ENCODE measurements around the gene EBF3.
A peak's percentile ranks its signal among the peaks of the same experiment; 100 is the strongest.

The EBF3 gene

DNA sequence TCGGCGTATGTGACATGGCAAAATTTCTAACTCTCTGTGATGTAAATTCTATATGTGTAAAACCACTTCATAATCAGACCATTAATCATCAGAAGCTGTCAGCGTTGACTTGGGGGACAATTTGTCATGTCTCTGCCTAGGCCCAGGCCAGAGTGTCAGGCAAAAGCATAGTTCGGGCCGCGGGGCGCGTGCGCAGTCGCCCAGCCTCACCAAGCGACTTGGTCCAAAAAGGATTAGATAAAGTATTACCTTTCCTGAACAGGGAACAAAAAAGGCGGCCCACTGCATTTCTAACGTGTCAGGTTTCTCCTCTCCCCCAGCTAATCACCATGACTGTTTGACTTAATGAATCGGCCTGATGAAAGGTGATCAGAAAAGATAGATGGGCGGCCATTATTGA lies 114.2 kb downstream of the EBF3 start:
- no peak for DNase-seq

DNA sequence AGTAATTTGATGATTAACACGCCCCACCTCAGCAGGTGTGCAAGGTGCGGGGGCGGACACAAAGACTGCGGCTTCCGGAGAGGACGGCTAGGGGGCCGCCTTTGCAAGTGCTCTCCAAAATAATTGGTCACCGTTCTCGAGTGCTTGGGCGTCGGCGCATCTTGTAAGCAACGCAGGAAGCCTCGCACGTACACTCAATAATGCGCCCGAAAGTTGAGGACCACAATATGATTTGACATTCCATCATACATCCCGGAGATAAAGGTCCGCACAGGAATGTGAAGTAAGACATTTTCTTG lies 114.7 kb downstream of the EBF3 start:
- peak; percentile 78 for DNase-seq

DNA sequence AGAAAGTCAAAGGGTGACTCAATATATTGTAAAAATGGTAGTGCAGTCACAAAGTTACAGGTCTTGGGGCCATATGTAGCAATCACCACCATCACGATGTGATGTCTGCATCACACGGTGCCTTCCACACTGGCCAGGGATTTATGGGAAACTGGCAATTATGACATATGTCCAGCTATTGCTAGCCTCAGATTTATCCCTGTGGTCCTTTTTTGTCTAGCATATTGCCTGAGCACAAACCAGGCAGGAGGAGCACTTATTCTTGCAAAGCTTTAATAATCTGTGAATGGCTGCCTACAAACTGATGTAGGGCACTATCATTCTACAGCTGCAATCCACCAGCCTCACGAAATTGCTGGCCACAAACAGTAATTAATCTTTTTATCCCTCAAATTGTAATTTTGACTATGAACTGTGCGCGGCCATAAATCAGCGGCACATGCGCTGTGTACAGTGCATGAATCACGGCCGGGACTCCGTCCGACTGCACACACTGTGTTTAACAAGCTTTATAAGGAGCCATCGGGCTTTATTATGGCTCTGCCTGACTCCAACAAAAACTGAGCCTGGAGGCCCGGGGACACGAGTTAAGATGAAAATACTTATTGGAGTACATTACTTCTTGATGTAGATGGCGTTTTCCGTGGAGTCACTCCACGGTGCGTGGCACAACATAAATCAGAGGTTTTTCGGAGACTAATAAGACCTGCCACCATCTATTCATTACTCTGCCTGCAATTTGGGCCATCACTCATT lies 115.2 kb downstream of the EBF3 start:
- peak; percentile 79 for DNase-seq

DNA sequence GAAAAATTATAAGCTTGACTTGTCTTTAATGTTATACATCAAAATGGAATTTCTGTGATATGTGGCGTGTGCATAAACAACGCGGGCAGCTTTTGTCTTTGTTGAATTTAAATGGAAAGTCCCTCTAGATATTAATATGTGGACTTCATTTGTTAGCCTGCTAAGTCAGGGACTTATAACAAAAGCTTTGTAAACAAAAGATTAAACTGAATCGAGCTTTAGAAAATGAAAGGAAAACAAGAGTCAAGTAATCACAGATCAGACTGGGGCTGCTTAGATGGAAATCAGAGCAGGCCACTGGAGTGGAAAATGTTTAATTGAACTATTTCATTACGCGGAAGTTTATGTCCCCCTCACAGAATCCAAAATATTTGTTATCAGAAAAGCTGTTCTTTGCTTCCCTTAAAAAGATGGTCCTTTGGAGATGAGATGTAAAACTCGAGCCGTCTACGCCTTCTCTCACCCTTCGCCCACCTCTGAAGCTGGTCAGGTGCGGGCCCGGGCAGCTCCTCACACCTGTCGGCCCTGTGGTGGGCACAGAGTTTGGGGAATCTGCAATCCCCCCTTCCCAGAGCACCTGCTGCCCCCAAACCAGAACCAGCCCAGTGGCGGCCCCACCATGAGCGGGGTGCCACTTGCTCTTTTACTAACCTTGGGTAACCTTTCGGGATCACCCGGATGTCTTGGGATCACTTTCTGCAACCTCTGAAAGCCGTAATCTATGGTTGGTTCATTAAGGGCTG lies 116.2 kb downstream of the EBF3 start:
- DNase-seq, result no peak

DNA sequence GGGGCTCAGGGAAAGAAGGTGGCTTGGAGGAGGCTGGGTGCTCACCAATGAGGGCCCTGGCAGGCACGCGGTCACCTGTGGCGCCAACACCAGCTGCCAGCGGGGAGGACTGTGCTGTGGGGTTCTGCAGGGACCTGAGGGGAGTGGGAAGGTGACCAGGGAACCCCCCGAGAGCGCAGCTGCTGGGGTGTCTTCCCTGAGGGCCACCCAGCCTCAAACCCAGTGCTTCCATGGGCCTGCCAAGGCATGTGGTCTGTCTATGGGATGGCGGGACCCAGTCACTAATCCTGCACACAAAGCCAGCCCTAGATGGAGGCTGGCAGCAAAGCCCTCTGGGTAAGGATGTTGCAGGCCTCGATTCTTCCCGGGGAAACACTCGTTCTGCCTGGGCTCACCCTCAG lies 117.1 kb downstream of the EBF3 start:
- DNase-seq, result no peak

DNA sequence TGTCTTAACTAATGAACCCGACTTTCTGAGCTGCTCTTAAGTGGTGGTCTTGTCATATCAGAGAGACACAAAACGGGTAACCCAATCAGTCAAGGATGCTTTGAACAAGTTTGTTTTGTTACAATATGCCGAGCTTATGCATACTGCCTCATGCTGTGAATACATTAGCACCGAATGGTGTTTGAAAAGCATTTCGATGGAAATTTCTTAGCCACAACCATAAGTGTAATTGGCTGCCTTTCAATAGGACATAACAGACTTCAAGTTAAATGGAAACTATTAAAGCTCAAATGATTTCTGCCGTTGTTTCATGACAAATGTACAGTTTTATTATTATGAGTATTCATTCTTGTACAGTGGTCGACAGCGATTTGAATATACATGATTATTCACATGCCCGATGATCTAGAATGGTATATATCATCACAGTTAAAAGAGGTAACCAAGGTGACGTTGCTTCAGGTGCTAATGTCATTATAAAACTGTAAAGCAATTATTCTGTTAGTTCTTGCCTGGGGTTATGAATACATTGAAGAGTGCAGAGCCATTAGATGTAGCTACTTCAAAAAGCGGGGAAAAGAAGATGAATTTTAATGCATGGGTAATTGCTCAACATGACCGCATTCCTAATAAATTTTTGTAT lies 118.8 kb downstream of the EBF3 start:
- DNase-seq, result peak; percentile 78

DNA sequence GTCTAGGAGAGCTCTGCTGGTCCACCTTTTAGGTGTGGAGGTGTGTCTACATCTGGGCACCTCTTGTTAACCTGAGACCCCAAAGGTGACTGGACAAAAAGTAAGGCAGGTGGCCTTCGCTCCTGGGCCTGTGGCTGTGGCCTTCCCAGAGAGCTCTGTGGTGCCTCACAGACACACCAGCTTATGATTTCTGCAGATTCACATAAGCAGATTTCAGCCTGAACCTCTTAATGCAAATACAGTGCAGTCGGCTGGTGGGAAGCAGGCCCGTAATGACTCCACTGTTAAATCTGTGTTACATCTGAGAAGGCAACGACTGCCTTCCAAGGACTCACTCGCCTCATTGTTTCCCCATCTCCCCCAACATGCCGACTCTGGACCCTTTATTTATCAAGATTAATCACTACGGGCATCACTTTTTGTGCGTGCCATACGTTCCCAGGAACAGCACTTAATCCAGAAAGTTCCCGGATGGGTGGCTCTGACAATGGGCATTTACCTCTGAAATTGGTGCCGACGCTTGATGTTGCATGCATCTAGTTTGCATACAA lies 119.8 kb downstream of the EBF3 start:
- DNase-seq, result no peak

DNA sequence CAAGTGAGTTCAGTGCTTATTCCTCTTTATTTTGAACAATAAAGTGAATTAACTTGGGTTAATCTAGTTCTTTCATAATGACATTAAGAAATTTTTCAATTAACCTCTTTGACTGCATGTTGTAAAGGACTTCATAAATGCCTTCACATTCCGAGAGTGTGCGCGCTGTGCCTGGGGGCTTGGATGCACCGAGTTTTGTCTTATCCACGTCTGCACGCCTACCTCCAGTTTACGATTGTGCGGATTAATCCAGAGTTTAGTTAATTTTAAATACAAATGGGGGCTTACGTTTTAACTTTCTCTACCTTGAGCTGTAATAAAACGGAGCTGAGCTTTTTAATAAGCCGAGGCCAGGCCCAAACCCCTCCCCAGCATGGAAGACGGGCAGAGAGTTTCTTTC lies 120.4 kb downstream of the EBF3 start:
- DNase-seq, result no peak

DNA sequence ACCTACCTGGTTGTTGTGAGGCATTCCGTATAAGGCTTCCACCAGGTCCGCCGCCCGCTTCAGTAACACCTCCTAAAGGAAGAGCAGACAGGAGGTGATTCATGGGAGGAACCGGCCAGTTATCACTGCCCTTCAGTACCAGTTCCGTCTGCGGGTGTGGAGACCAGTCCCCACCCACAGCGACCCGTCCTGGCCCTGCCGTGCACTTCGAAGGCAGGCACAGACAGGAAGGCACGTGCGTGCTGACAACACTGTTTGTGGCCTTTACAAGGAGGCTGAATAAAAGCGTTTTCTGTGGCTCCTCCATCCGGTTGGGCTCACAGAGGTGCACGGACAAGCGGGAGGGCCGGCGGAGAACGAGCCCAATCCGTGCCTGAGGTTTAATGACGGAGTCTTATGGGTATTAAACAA lies 120.9 kb downstream of the EBF3 start:
- DNase-seq, result no peak

DNA sequence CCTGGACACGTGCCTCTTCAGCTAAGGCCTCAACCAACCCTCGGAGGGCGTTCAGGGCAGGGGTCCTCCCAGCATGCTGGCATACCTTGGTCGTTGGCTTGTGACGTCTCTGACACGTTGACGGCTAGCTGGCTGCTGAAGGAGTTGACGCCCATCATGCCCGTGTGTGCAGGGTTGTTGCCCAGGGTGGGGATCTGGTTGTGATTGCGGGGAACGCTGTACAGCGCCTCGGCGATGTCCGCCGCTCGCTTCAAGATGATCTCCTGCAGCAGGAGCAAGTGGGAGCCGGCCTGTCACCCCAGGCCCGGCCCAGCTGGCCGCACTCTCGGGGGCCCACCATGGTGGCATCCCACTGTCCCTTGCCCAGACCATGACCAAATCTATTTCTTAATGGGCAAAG lies 122.0 kb downstream of the EBF3 start:
- DNase-seq, result no peak

DNA sequence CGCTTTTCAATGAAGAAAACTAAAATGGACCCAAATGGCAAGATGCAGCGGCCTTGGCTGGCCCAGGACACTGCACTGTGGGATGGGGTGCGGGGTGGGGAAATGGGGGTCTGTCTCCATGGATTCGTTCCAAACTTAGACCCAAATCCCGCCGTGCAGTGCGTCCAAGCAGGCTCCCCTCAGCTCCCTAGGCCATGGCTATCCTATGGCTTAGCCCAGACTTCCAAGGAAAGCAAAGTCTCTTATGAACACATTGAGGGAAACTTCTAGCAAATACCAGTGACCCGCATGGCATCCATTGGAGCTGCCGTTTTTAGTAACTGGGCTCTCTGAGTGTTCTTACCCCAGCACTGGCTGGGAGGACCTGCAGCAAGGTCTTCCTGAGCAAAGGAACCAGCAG lies 122.5 kb downstream of the EBF3 start:
- DNase-seq, result no peak

DNA sequence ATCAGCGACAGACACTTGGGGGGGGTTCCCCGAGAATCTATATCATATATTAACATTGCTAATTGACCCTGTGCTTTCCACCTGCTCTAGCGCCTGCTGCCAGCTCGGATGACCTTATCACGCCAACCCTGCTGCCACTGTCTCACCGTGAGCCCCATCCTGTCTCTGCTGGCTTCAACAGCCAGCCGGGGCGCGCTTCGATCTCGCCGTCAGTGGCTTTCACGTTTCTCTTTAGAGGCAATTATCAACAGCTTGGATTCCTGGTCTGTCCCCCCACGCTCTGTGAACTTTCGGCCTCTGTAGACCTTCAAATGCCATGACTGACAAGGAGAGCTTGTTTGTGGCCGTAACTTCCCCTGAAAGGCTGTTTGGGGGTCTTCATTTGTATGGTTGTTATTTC lies 123.0 kb downstream of the EBF3 start:
- DNase-seq, result no peak

DNA sequence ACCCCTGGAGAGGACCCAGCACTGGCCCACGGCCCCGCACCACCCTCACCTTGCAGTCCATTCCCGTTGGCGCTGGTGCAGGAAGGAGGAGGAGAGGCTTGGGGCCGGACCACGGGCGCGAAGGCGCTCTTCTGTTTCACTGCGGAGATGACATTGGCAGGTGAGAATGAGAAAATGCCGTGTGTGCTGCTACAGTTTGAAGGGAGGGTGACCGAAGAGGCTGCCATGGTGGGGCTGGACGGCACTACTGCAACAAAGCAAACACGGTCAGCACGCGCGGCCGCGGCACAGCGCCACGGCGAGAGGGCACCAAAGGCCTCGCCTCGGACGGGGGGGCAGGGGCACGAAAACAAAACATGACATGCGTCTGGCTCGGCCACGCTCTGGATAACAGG lies 123.9 kb downstream of the EBF3 start:
- DNase-seq, result no peak

DNA sequence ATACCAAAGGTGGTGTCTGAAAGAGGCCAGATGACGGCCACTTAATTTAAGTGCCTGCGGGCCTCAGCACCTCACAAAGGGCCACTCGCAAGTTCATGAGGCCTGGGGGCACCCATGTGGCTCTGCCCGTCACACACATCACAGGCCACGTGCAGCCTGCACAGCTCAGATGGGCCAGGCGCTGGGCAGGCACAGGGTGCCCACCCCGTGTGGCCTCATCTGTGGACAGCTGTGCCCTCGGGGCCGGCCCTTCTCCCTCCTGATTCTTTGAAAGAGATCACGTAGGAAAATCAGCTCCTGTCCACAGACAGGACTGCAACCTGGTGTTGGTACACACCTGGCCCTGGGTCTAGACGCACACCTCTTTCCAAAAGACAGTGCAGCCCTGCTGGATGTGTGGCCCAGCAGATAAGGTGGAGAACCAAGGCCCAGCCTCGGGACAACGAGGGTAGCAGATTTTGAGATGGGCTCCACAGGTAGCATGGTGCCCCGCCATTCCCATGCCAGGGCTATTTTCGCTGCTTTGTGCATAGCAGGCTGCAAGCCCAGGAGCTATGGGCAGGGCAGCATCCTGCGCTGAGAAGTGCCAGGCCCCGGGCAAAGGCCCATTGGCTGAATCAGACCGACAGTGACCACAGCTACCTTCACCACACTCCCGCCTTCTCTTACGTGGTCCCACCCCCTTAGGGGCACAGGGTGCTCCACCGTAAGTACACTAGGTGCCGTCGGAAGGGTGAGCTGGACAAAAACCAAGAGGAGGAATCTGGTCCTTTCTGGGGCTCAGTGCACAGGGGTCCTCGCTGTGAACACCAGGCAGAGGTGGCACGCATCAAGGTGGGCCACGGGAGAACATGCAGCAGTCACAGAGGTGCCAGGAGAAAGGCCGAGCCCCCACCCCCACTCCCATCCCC lies 124.5 kb downstream of the EBF3 start:
- DNase-seq, result no peak

DNA sequence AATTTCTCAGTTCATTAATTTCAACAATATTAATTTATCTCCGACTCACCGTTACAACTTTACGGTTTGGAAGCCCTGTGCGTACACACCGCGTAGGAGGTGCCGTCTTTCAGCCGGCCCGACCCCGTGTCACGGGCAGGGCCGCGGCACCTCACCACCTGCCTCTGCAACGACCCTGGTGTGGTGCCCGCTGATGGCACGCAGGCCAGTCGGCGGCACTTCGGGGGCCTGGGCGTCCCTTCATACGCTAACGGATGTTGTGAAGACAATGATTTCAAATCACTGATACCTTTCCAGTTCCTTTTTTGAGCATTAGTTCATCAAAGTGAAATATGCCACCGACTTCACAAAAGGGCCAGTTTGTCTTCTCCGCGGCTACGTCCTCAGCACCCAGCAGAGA lies 125.3 kb downstream of the EBF3 start:
- no peak for DNase-seq

DNA sequence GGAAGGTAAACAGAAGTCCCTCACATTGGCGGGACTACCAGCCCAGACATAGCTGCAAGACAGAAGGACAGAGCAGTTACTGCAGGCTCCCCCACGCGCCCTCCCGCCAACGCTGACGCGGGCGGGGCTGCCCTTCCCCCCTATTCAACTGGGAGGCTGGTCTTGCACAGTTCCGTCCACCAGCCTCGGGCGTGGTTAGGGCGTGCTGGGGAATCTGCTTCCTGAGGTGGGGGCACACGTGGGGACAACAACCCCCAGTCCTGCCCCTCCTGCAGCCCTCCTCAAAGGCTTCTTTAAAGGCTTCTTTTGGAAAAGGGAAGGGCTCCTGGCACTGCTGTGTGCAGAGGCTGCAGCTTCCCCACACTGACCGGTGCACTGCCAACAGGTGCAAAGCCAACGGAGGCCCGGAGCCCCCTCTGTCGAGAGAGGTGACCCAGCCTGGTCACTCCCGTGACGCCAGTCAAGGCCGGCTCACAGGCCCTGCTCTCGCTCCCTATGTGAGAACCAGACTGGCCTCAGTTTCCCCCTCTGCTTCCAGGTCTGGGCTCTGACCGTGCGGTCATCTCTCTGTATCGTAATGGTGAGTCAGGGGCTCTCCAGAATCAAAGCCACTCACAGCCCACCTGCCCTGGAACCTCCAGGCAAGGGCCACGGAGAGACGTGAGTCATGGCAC lies 126.0 kb downstream of the EBF3 start:
- DNase-seq, result no peak

DNA sequence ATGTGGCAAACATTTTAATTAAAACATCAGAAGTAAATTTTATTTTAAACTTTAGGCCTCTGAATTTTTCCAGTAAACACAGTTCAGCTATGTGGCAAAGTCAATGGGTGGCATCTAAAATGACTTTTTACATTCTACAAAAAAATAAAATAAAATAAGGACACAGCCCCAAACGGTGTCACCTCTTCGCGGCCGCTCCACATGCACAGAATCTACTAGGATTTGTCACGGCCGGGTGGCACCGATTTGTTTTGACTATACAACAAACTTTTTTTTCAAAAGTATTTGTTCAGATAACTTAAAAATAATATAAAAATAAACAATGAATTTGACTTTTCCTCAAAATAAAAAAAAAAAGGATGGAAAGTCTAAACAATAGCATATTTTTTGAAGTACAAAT lies 127.8 kb downstream of the EBF3 start:
- DNase-seq, result no peak

DNA sequence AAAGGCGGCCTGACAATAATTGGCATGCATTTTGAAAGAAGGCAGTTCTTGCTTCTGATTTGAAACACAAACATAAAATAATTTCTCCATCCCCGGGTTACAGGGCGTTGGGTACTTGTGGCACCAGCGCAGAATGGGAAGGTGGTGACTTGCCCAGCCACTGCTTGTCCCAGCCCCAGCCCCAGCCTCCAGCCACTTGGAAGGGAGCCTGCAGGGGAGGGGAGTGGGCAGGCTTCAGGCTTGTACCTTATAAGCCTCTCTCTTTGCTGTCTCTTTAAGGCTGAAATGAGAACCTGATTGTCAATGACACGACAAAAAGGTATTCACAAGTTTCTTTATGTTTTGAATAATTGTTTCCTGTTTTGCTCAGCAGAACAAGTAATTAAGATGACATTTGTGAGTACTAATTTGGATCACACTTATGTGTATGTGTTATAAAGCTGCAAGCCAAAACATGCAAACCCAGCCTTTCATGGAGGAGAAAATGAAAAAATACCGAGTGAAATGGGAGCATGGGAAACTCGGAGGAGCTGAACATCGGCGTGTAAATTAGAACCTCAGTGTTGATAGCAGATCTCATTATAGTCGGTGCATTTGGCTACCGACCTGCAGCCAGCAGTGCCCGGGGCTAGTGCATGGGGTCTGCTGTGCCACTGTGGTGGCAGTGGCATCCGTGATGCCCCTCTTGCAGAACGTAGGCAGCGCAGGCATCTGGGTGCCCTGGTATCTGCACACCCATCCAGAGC lies 129.9 kb downstream of the EBF3 start:
- DNase-seq, result peak; percentile 5

DNA sequence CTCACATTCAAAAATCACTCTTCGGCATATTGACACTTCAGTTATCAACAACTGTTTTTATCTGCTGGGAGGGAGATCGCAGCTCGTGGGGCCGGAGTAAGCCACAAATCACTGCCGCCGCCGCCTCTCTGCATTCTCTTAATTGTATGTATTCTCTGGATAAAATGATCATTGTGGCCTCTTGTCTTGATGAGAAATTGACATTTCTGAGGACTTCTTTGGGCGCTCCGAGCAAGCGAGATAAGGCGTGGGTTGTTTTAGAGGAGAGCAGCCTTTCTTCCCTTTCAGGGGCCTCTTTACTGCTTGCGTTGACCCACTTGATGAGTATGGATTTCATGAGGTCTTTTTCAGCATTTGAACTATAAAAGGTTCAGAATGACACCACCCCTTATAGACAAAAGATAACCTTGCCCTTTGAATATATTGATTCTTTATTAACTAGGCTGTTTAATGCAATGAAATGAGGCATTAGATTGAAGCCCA lies 130.6 kb downstream of the EBF3 start:
- DNase-seq, result no peak

DNA sequence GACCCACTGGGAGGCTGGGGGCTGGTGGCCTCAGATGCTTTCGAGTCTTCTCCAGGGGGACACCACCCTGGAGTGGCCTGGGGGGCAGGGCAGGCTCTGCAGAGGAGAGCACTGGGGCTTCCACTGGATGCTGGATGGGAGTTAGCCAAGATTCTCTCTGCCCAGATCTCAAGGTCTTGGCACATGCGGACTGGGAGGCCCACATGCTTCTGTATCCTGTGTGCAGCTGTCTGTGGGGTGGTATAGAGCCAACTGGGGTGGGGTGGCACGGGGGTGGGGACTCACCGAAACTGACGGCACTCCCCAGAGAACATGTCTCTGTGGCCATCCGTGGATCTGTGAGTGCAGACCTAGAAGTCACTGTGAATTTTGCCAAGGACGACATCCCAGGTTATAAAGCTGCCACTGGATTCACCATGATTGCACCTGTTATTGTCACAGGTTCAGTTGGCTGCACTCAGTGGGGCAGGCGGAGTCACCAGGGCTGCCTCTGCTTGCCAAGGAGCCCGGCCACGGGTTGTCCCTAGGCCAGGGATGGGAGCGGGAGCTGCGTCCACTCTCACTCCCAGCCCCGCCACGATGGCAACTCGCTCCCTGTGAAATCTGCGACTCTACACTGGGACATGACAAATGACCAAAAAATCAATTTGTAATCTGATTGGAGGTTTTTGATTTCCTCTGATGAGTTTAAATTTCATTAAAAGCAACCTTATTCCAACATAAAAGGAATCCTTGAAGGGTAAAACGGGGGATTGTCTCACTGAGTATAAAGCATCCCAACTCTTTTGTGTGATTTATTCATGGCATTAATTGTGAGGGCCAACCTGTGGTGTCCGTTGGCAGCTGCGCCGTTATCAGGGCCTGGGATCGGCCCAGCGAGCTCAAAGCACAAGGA lies 131.3 kb downstream of the EBF3 start:
- DNase-seq, result no peak
